ENCODE measurements around the gene MAML2. TPM values are rescaled to one million over a fixed set of nuclear protein-coding genes. Genes with fewer than 3 reads are reported as not detected.

Gene MAML2
- total RNA-seq, 1 experiment from 2014 or later, result 2.9 TPM

DNA sequence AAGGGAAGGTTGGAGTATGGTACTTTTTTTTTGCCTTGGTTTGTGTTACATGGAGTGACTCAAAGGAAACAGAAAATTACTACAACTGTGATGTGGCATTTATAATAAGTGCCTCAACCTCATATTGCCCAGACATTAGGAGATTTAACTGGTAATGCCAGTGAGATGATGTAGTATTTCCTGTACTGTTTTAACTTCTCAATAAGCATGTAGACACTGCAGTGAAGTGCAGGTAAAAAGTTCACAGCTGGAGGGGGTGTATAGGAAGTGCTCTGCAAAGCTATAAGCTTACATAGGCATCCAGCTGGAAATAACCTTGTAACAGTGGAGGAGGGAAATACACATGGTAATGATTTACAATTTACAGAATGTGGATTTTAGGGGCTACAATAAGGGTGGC lies 280.9 kb downstream of the MAML2 start:
- BruUV-seq (replicated peaks), result no TSS peak
- intact Hi-C loops (cut with micrococcal nuclease; ENCODE audit: unreplicated experiment) (no loop called here), in situ Hi-C loops (cut with HindIII; ENCODE audit: low pct_unique_long_range_greater_than_20kb, low sequenced_read_pairs) (loop anchor here (10.0 kb wide), 1 partner anchor 273 kb away; no protein-coding TSS in a partner anchor)
- Histone ChIP-seq H3K4me3 (ENCODE audit: low read depth in 2 of 2, low read length in 2 of 2) (no peak overlapping the region), H3K27ac (ENCODE audit: low read length) (no peak overlapping the region), H3K27me3 (ENCODE audit: control insufficient read depth, insufficient read depth, low read length) (no peaks in the 10 kb centered on the region), H3K4me1 (ENCODE audit: control insufficient read depth, insufficient read depth, low read length) (no peaks in the 10 kb centered on the region), H3K36me3 (ENCODE audit: control insufficient read depth, insufficient read depth, low read length) (no peaks in the 10 kb centered on the region), H3K9me3 (ENCODE audit: control insufficient read depth, insufficient read depth, low read depth, low read length) (no peaks in the 10 kb centered on the region)
- CTCF ChIA-PET, result interaction anchor here (0.6 kb wide), 1 partner anchor 16 kb away, joined by 4 read pairs; no protein-coding TSS in a partner anchor
- no peak for ATAC-seq
- POLR2A ChIA-PET, result interaction anchor here (0.6 kb wide), 1 partner anchor 90 kb away, joined by 3 read pairs; no protein-coding TSS in a partner anchor
- TF ChIP-seq, protein P1, sequence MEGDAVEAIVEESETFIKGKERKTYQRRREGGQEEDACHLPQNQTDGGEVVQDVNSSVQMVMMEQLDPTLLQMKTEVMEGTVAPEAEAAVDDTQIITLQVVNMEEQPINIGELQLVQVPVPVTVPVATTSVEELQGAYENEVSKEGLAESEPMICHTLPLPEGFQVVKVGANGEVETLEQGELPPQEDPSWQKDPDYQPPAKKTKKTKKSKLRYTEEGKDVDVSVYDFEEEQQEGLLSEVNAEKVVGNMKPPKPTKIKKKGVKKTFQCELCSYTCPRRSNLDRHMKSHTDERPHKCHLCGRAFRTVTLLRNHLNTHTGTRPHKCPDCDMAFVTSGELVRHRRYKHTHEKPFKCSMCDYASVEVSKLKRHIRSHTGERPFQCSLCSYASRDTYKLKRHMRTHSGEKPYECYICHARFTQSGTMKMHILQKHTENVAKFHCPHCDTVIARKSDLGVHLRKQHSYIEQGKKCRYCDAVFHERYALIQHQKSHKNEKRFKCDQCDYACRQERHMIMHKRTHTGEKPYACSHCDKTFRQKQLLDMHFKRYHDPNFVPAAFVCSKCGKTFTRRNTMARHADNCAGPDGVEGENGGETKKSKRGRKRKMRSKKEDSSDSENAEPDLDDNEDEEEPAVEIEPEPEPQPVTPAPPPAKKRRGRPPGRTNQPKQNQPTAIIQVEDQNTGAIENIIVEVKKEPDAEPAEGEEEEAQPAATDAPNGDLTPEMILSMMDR (IDR thresholded peaks at IDR 0.05), result no peak
- TF ChIP-seq SIN3A (IDR thresholded peaks at IDR 0.05; ENCODE audit: borderline replicate concordance, insufficient read depth, low read depth, low read length) (no peak), POLR2AphosphoS5 (IDR thresholded peaks at IDR 0.05; ENCODE audit: low read depth, low read length) (no peak), TCF7L2 (IDR thresholded peaks at IDR 0.05; ENCODE audit: low read depth, low read length) (no peak)
- TF ChIP-seq, protein P2, sequence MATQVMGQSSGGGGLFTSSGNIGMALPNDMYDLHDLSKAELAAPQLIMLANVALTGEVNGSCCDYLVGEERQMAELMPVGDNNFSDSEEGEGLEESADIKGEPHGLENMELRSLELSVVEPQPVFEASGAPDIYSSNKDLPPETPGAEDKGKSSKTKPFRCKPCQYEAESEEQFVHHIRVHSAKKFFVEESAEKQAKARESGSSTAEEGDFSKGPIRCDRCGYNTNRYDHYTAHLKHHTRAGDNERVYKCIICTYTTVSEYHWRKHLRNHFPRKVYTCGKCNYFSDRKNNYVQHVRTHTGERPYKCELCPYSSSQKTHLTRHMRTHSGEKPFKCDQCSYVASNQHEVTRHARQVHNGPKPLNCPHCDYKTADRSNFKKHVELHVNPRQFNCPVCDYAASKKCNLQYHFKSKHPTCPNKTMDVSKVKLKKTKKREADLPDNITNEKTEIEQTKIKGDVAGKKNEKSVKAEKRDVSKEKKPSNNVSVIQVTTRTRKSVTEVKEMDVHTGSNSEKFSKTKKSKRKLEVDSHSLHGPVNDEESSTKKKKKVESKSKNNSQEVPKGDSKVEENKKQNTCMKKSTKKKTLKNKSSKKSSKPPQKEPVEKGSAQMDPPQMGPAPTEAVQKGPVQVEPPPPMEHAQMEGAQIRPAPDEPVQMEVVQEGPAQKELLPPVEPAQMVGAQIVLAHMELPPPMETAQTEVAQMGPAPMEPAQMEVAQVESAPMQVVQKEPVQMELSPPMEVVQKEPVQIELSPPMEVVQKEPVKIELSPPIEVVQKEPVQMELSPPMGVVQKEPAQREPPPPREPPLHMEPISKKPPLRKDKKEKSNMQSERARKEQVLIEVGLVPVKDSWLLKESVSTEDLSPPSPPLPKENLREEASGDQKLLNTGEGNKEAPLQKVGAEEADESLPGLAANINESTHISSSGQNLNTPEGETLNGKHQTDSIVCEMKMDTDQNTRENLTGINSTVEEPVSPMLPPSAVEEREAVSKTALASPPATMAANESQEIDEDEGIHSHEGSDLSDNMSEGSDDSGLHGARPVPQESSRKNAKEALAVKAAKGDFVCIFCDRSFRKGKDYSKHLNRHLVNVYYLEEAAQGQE (IDR thresholded peaks at IDR 0.05; ENCODE audit: insufficient read depth in 1 of 2, low read depth in 2 of 2, low read length in 1 of 2), result no peak
- DNase-seq (ENCODE audit: low read depth, low spot score), result no peak

DNA sequence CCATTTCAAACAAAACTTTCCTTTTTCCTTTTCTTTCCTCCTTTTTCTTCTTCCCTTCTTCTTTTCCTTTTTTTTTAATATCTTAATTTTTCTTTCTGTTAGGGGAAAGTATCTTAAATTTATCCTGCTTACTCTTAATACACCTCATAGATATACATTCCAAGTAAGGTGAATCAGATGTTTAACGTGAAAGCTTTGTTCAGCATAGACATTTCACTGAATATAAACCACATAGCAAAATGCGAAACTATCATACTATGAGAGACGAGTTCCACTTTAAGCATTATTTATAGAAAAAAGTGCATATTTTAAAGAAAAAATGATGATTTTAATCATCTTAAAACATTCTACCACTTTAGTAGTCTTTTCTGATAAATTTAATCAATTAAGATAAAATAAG lies 281.3 kb downstream of the MAML2 start:
- POLR2A ChIA-PET, result interaction anchor here (0.5 kb wide), 1 partner anchor 339 kb away, joined by 3 read pairs; no protein-coding TSS in a partner anchor

More for the DNA sequence above, 281.3 kb downstream of the MAML2 start:
- no peaks in the 10 kb centered on the region for H3K36me3 ChIP-seq (ENCODE audit: control insufficient read depth, insufficient read depth, low read length)
- ATAC-seq (no peak), DNase-seq (ENCODE audit: low read depth, low spot score) (no peak)
- H3K9me3 ChIP-seq (ENCODE audit: control insufficient read depth, insufficient read depth, low read depth, low read length), result no peaks in the 10 kb centered on the region
- H3K4me3 ChIP-seq (ENCODE audit: low read depth in 2 of 2, low read length in 2 of 2), result no peak overlapping the region
- H3K27me3 ChIP-seq (ENCODE audit: control insufficient read depth, insufficient read depth, low read length), result no peaks in the 10 kb centered on the region
- no TSS peak for BruUV-seq (replicated peaks)
- TF ChIP-seq SIN3A (IDR thresholded peaks at IDR 0.05; ENCODE audit: borderline replicate concordance, insufficient read depth, low read depth, low read length) (no peak), POLR2AphosphoS5 (IDR thresholded peaks at IDR 0.05; ENCODE audit: low read depth, low read length) (no peak), TCF7L2 (IDR thresholded peaks at IDR 0.05; ENCODE audit: low read depth, low read length) (no peak)
- TF ChIP-seq, protein P1 (IDR thresholded peaks at IDR 0.05), result no peak
- TF ChIP-seq, protein P2 (IDR thresholded peaks at IDR 0.05; ENCODE audit: insufficient read depth in 1 of 2, low read depth in 2 of 2, low read length in 1 of 2), result no peak
- no peaks in the 10 kb centered on the region for H3K4me1 ChIP-seq (ENCODE audit: control insufficient read depth, insufficient read depth, low read length)
- in situ Hi-C loops (cut with HindIII; ENCODE audit: low pct_unique_long_range_greater_than_20kb, low sequenced_read_pairs), result loop anchor here (10.0 kb wide), 1 partner anchor 273 kb away; no protein-coding TSS in a partner anchor
- intact Hi-C loops (cut with micrococcal nuclease; ENCODE audit: unreplicated experiment), result no loop called here
- CTCF ChIA-PET, result no interaction called here
- H3K27ac ChIP-seq (ENCODE audit: low read length), result no peak overlapping the region

Measured in Panc1 (cell line).